Measurements from ENCODE around the gene ZNF396. TPM values are rescaled to one million over a fixed set of nuclear protein-coding genes. Genes with fewer than 3 reads are reported as not detected.

ZNF396 gene
- polyA plus RNA-seq (2013), result 0.77 and 0.89 TPM in 2 replicates

- H3K18ac ChIP-seq (ENCODE audit: low read length), result peak within 1 kb of the TSS; percentile 48
- H3K9ac ChIP-seq (ENCODE audit: low read length), result peak within 1 kb of the TSS; percentile 43
- H4K12ac ChIP-seq (ENCODE audit: low read depth, low read length), result peak within 1 kb of the TSS; percentile 49
- peak within 1 kb of the TSS; percentile 77 for H4K8ac ChIP-seq (ENCODE audit: low read depth, low read length)
- H3K27ac ChIP-seq (ENCODE audit: low read depth, low read length), result no peak within 1 kb of the TSS
- no peak within 1 kb of the TSS for H2BK120ac ChIP-seq (ENCODE audit: insufficient read depth, low read length, poor library complexity)
- H2AFZ ChIP-seq (ENCODE audit: insufficient read depth, low read length, poor library complexity), result peak within 1 kb of the TSS; percentile 96
- H3K4ac ChIP-seq (ENCODE audit: low read depth, low read length), result no peak within 1 kb of the TSS
- peak; percentile 48 to 70 for DNase-seq
- no peak within 1 kb of the TSS for H2BK12ac ChIP-seq (ENCODE audit: low read length)
- peaks cover 0 to 3% of the 10 kb centered on the region in 2 experiments for H3K4me1 ChIP-seq (ENCODE audit: control insufficient read depth in 1 of 2, insufficient read depth in 2 of 2, low read length in 2 of 2)
- no peak within 1 kb of the TSS for H3K23ac ChIP-seq (ENCODE audit: low read length)
- peaks cover 5% of the 10 kb centered on the region for H3K79me1 ChIP-seq (ENCODE audit: low read length)
- no peaks in the 10 kb centered on the region for H3K9me3 ChIP-seq (ENCODE audit: insufficient read depth, low read depth, low read length)
- peak within 1 kb of the TSS; percentile 56 for H3K14ac ChIP-seq (ENCODE audit: low read length)
- no peak within 1 kb of the TSS for H2BK5ac ChIP-seq (ENCODE audit: low read depth, low read length, poor library complexity)
- H3K79me2 ChIP-seq (ENCODE audit: control insufficient read depth, insufficient read depth, low read length, poor library complexity), result peaks cover 5% of the 10 kb centered on the region
- no CpG with 5 or more reads among the region's 78 CpGs for WGBS (ENCODE audit: extremely low coverage, insufficient coverage, insufficient read length)
- H3K27me3 ChIP-seq (ENCODE audit: insufficient read depth, low read length), result no peaks in the 10 kb centered on the region
- no peaks in the 10 kb centered on the region for H3K36me3 ChIP-seq (ENCODE audit: control insufficient read depth in 1 of 2, insufficient read depth in 2 of 2, low read length in 2 of 2)
- peak within 1 kb of the TSS; percentile 41 for H4K91ac ChIP-seq (ENCODE audit: low read depth, low read length)
- H3K4me3 ChIP-seq (ENCODE audit: low read depth, low read length), result peak within 1 kb of the TSS; percentile 87
- no peak within 1 kb of the TSS for H2AK5ac ChIP-seq (ENCODE audit: low read length)
- H3K4me2 ChIP-seq (ENCODE audit: low read length), result peak within 1 kb of the TSS; percentile 93
Observed at GRCh38 chr18:35376742-35377695, at the start of gene ZNF396. Gene ZNF396 (minus strand): TSS chr18:35377337. CDS start chr18:35374292, 3,045 bp downstream.

DNA sequence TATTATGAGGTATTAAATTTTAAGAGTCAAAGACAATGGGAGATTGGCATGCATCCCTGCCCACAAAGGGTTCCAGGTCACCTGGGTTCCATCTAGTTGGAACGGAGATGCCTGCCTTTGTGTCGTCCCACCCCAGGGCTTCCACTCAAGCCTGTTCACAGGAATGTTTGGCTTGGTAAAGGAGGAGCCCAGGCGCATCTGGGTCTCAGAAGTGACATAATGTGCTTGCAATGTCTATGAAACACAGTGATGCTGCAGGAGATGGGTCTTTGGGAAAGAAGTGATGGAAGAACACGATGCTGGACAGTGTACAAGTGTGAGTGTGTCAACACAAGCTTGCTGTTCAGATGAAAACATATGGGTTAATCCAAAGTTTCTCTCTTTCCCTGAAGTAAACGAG lies 49.6 kb upstream of the ZNF396 start:
- no CpG with 5 or more reads among the region's 5 CpGs for WGBS (ENCODE audit: extremely low coverage, insufficient coverage, insufficient read length)
- Histone ChIP-seq H4K91ac (ENCODE audit: low read depth, low read length) (no peak overlapping the region), H3K4ac (ENCODE audit: low read depth, low read length) (no peak overlapping the region)

DNA sequence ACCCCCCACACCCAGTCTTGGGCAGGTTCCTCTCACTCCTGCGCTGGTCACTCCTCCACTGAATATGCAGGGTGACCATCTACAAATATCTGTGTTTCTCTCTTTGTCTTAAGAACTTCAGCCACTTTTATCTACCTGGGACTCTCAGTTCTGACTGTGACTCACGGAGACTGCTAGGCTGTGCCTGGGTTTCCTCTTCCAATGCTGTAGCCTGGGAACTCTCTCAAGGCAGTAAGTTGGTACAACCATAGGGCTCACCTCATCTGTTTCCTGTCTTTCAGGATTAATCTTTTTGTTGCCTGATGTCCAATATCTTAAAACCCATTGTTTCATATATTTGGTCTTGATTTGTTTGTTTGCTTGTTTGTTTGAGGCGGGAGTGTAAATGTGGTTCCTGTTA lies 47.2 kb upstream of the ZNF396 start:
- H2BK120ac ChIP-seq (ENCODE audit: insufficient read depth, low read length, poor library complexity), result no peak overlapping the region
- no peaks in the 10 kb centered on the region for H3K36me3 ChIP-seq (ENCODE audit: control insufficient read depth in 1 of 2, insufficient read depth in 2 of 2, low read length in 2 of 2)
- H2AK5ac ChIP-seq (ENCODE audit: low read length), result no peak overlapping the region
- no peaks in the 10 kb centered on the region for H3K9me3 ChIP-seq (ENCODE audit: insufficient read depth, low read depth, low read length)
- H3K27me3 ChIP-seq (ENCODE audit: insufficient read depth, low read length), result no peaks in the 10 kb centered on the region
- DNase-seq, result no peak
- H3K14ac ChIP-seq (ENCODE audit: low read length), result no peak overlapping the region
- no peak overlapping the region for H2BK12ac ChIP-seq (ENCODE audit: low read length)
- no peak overlapping the region for H4K91ac ChIP-seq (ENCODE audit: low read depth, low read length)
- no peaks in the 10 kb centered on the region for H3K79me1 ChIP-seq (ENCODE audit: low read length)
- H3K18ac ChIP-seq (ENCODE audit: low read length), result no peak overlapping the region
- no peak overlapping the region for H4K12ac ChIP-seq (ENCODE audit: low read depth, low read length)
- H3K4me3 ChIP-seq (ENCODE audit: low read depth, low read length), result no peak overlapping the region
- H2BK5ac ChIP-seq (ENCODE audit: low read depth, low read length, poor library complexity), result no peak overlapping the region
- no peak overlapping the region for H4K8ac ChIP-seq (ENCODE audit: low read depth, low read length)
- no peaks in the 10 kb centered on the region for H3K79me2 ChIP-seq (ENCODE audit: control insufficient read depth, insufficient read depth, low read length, poor library complexity)
- H3K4ac ChIP-seq (ENCODE audit: low read depth, low read length), result no peak overlapping the region
- no peaks in the 10 kb centered on the region for H3K4me1 ChIP-seq (ENCODE audit: control insufficient read depth in 1 of 2, insufficient read depth in 2 of 2, low read length in 2 of 2)
- H3K4me2 ChIP-seq (ENCODE audit: low read length), result no peak overlapping the region
- no peak overlapping the region for H3K9ac ChIP-seq (ENCODE audit: low read length)
- no peak overlapping the region for H3K27ac ChIP-seq (ENCODE audit: low read depth, low read length)
- no CpG with 5 or more reads among the region's 3 CpGs for WGBS (ENCODE audit: extremely low coverage, insufficient coverage, insufficient read length)
- no peak overlapping the region for H2AFZ ChIP-seq (ENCODE audit: insufficient read depth, low read length, poor library complexity)
- no peak overlapping the region for H3K23ac ChIP-seq (ENCODE audit: low read length)

More for the DNA sequence above, 49.6 kb upstream of the ZNF396 start:
- Histone ChIP-seq H3K79me2 (ENCODE audit: control insufficient read depth, insufficient read depth, low read length, poor library complexity) (no peaks in the 10 kb centered on the region), H3K27me3 (ENCODE audit: insufficient read depth, low read length) (no peaks in the 10 kb centered on the region), H3K14ac (ENCODE audit: low read length) (no peak overlapping the region), H2BK12ac (ENCODE audit: low read length) (no peak overlapping the region), H3K36me3 (ENCODE audit: control insufficient read depth in 1 of 2, insufficient read depth in 2 of 2, low read length in 2 of 2) (no peaks in the 10 kb centered on the region), H3K18ac (ENCODE audit: low read length) (no peak overlapping the region), H3K27ac (ENCODE audit: low read depth, low read length) (no peak overlapping the region), H3K79me1 (ENCODE audit: low read length) (no peaks in the 10 kb centered on the region), H3K9ac (ENCODE audit: low read length) (no peak overlapping the region), H3K4me1 (ENCODE audit: control insufficient read depth in 1 of 2, insufficient read depth in 2 of 2, low read length in 2 of 2) (no peaks in the 10 kb centered on the region), H4K12ac (ENCODE audit: low read depth, low read length) (no peak overlapping the region), H2AFZ (ENCODE audit: insufficient read depth, low read length, poor library complexity) (no peak overlapping the region), H3K4me3 (ENCODE audit: low read depth, low read length) (no peak overlapping the region), H2AK5ac (ENCODE audit: low read length) (no peak overlapping the region), H2BK5ac (ENCODE audit: low read depth, low read length, poor library complexity) (no peak overlapping the region), H4K8ac (ENCODE audit: low read depth, low read length) (no peak overlapping the region), H3K23ac (ENCODE audit: low read length) (no peak overlapping the region), H2BK120ac (ENCODE audit: insufficient read depth, low read length, poor library complexity) (no peak overlapping the region), H3K4me2 (ENCODE audit: low read length) (no peak overlapping the region), H3K9me3 (ENCODE audit: insufficient read depth, low read depth, low read length) (no peaks in the 10 kb centered on the region)
- DNase-seq, result no peak

DNA sequence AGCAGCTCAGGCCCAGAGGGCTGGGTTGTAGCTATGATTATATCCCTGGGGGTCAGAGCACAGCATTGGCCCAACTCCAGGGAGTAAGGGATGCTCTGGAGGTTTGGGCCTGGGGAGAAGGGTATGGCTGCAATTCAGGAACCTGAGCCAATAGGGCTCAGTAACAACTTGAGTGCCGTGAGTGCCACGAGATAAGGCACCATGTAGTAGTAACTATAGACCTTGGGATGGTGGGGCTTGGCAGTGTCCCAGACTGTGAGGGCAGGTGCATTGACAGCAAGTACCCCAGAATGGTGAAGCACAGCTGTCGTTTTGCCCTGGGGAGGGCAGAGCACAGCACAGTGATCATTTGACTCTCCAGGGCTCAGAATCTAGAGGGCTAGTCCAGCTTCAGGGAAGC lies 45.1 kb upstream of the ZNF396 start:
- Histone ChIP-seq H3K36me3 (ENCODE audit: control insufficient read depth in 1 of 2, insufficient read depth in 2 of 2, low read length in 2 of 2) (no peaks in the 10 kb centered on the region), H3K79me1 (ENCODE audit: low read length) (no peaks in the 10 kb centered on the region), H2BK120ac (ENCODE audit: insufficient read depth, low read length, poor library complexity) (no peak overlapping the region), H3K4me1 (ENCODE audit: control insufficient read depth in 1 of 2, insufficient read depth in 2 of 2, low read length in 2 of 2) (no peaks in the 10 kb centered on the region), H4K8ac (ENCODE audit: low read depth, low read length) (no peak overlapping the region), H3K18ac (ENCODE audit: low read length) (no peak overlapping the region), H2AK5ac (ENCODE audit: low read length) (no peak overlapping the region), H3K27me3 (ENCODE audit: insufficient read depth, low read length) (no peaks in the 10 kb centered on the region), H3K23ac (ENCODE audit: low read length) (peak overlapping the region; percentile 13), H3K4me3 (ENCODE audit: low read depth, low read length) (no peak overlapping the region), H2BK12ac (ENCODE audit: low read length) (no peak overlapping the region), H2AFZ (ENCODE audit: insufficient read depth, low read length, poor library complexity) (no peak overlapping the region), H3K79me2 (ENCODE audit: control insufficient read depth, insufficient read depth, low read length, poor library complexity) (no peaks in the 10 kb centered on the region), H3K4ac (ENCODE audit: low read depth, low read length) (no peak overlapping the region), H3K14ac (ENCODE audit: low read length) (no peak overlapping the region), H4K12ac (ENCODE audit: low read depth, low read length) (no peak overlapping the region), H3K9me3 (ENCODE audit: insufficient read depth, low read depth, low read length) (no peaks in the 10 kb centered on the region), H3K9ac (ENCODE audit: low read length) (no peak overlapping the region), H4K91ac (ENCODE audit: low read depth, low read length) (no peak overlapping the region), H2BK5ac (ENCODE audit: low read depth, low read length, poor library complexity) (no peak overlapping the region), H3K27ac (ENCODE audit: low read depth, low read length) (no peak overlapping the region), H3K4me2 (ENCODE audit: low read length) (no peak overlapping the region)
- no CpG with 5 or more reads among the region's 3 CpGs for WGBS (ENCODE audit: extremely low coverage, insufficient coverage, insufficient read length)
- DNase-seq, result no peak

Measured in trophoblast cell (in vitro differentiated cells and primary cell).